Middle frontal gyrus (tissue), 1 donor: ENCODE data around the gene SEMA3E.
"Not testable (repeated sequence)": the region's sequence is repeated elsewhere in the genome, so short reads cannot be mapped to it uniquely, and the experiment has no call there.

Source experiments
- DNase-seq: peaks from one replicate; pipeline ENCODE4 v3.0.0-alpha.2; 2015; ENCODE audit warnings: low spot score; ENCODE audit errors: extremely low spot score

SEMA3E gene

DNA sequence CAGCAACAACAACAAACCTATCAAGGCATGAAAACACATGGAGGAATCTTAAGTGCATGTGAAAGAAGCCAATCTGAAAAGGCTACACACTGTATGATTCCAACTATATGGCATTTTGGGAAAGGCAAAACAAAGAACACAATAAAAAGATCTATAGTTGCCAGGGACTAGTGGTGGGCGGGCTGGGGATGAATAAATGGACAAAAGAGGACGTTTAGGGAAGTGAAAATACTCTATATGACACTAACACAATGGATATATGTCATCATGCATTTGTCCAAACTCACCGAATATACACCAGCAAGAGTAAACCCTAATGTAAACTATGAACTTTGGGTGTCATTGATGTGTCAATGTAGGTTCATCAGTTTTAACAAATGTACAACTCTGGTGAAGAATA is 89.1 kb downstream of the SEMA3E start:
- DNase-seq, result no peak

DNA sequence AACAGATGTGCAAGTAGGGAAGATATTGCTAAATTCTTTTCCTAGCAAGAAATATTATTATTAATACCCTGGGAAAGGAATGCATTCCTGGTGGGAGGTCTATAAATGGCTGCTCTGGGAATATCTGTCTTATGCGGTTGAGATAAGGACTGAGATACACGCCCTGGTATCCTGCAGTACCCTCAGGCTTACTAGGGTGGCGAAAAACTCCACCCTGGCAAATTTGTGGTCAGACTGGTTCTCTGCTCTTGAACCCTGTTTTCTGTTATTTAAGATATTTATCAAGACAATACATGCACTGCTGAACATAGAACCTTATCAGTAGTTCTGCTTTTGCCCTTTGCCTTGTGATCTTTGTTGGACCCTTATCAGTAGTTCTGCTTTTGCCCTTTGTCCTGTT is 96.4 kb downstream of the SEMA3E start:
- DNase-seq, result not testable (repeated sequence)

DNA sequence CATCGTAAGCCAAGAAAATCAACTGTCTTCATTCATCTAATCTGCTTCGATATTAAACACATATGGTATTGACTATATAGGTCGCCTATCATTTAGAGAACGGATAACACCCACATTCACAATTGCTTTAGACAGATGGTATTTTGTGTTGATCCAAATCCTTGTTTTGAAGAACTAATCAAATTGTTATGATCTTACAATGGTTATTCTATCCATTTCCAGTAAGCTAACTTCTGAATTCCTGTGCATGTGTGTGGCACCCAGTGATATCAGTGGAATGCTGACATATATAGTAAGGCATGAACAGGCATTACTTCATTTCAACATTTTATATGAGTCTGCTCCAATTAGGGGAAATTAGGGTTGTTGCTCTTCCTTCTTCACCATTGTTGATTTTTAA is 98.8 kb downstream of the SEMA3E start:
- no peak for DNase-seq

DNA sequence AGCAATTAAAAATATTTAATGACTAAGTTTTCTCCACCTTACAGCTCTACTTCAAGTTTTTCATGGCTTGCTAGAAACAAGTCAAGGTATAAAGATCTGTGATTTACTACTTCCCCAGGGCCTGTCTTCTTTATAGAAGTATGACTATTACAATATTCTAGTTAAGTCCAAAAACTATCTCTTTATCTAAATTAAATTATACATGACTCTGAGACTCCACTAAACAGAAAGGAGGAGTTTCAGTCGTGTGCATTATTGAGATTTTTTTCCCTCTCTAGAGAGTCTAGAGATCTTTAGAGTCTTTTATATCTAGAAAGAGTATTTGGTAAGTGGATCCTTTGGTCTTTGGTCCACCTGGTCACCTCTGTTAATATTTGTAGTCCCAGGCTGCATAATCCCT is 100.7 kb downstream of the SEMA3E start:
- no peak for DNase-seq

DNA sequence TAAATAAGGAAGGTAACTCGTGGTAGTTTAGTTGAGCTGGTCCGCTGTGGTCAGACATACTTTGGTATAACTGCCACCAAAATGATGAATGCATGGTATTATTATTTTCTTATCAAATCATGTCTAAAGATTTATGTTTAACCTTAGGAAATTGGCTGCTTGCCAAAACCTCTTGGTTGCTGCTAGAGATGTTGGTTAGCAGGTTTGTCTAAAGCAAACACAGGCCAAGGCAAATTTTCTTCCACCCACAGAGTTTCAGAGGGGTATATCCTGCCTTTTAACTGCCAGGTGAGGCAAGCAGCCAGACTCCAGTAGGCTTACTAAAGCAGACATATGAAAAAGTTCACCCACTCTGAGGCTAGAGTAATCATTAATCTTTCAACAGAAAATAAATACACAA is 101.4 kb downstream of the SEMA3E start:
- DNase-seq, result no peak

DNA sequence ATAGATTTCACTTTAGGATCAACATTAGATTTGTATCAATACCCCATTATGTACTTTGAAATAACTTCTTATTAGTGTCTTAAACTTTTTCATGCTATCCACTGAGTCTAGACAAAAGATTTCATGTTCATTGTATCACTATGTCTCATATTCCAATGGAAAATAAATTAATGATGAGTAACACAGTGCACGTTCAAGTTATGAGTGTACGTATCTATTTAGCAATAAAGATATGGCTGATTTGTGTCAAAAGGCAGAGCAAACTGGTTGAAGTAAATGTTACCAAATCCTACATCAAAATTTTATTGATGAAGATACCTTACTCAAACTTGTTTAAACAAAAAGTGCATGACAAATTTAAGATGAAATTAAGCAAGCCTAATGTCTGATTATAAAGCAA is 102.4 kb downstream of the SEMA3E start:
- no peak for DNase-seq

DNA sequence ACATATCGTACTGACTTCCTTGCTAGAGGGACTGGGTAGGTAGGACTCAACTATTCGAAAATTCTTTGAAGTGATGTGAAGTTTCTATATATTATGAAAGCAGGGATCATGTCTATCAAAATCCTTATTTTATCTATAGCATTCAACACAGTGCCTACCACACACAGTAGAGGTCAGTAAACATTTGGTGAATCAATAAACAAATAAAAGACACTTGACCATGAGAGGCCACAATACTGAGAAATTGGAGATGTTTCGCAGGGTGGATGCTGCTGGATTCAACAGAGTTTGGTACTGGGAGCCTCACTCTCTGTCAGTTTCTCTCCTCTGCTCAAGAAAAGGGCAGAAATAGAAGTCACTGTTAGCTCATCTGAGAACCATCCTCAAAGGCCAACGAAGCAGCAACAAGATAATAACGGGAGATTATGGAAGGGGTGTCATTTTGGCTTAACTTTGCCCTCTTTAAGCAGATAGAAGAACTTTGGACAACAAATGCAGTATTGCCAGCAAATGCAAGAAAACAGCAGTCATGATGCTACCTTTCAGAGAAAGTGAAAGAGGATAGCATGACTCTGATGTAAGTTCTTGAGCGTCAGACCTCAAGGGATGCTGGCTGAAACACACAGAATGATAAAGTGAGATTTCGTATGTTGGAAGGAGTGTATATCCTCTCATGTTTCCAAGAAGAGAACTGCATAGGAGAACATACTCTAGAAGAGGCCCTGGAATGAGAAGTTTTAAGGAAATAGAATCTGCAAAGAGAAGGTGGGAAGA is 107.6 kb downstream of the SEMA3E start:
- no peak for DNase-seq

DNA sequence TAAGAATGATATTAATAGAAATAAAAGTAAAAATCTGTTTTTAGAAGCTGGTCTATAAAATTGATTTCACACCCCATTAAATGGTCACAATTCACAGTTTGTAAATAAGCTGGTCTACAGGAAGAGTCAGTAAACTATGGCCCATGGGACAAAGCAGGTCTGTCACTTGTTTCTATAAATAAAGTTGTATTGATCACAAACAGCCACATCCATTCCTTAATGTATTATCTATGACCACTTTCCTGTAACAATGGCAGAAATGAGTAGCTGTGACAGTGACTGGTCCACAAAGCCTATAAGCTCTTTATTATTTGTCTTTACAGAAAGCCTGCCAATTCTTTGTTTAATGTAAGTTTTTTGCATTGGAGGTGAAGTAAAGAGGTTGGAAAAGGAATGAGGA is 114.5 kb downstream of the SEMA3E start:
- no peak for DNase-seq

DNA sequence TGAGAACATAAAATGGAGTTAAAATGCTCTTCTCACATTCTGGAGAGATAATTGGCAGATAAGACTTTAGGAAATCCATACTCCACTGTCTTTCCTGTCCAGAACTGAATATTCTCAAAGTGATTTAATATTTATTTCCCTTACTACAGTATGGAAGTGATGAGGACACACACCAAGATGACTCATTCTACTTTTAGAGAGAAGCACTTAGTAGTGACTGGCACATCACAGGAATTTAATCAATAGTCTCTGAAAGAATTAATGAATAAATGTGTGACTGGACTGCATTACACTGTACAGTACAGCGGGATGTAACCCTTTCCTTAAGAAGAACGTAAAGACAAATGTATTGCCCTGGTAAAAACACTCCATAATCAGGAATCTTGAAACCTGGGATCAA is 116.7 kb downstream of the SEMA3E start:
- no peak for DNase-seq

DNA sequence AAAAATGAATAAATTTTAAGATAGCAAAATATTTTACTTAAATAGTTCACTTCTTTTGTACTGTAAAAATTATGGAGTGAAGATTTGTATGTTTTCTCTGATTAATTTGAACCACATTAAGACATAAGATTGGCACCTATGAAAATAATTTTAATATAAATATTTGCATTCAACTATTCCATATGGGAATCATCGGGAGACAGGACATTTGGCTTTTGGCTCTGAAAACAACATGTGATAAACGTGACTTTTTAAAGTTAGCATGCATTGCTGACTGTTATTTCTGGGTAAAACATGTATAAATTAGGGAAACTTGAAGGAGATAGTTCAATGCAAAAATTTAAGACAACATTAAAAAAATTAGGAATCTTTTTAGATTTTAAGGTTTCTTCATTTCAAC is 117.2 kb downstream of the SEMA3E start:
- no peak for DNase-seq

DNA sequence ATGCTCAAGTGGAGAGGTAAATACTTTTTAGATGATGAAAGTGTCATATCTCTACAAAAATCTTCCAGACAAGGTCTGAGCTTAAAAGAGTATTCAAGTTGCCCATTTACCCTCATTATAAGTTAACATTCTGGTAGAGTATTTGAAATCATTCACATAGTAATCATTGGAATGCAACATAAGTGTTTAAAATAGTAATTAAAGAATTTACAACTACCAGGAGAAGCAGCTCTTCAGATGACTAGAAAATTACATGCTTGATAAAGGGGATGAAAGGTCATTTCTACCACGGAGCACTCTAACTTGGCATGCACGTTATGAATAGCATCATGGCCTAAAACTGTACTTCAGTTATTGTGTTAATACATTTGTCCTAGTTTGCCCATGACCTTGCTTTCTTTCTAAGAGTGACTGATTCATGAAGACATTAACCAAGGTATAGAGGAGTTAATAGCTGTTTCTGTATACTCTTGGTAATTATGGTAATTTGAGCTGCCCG is 120.0 kb downstream of the SEMA3E start:
- DNase-seq, result no peak

DNA sequence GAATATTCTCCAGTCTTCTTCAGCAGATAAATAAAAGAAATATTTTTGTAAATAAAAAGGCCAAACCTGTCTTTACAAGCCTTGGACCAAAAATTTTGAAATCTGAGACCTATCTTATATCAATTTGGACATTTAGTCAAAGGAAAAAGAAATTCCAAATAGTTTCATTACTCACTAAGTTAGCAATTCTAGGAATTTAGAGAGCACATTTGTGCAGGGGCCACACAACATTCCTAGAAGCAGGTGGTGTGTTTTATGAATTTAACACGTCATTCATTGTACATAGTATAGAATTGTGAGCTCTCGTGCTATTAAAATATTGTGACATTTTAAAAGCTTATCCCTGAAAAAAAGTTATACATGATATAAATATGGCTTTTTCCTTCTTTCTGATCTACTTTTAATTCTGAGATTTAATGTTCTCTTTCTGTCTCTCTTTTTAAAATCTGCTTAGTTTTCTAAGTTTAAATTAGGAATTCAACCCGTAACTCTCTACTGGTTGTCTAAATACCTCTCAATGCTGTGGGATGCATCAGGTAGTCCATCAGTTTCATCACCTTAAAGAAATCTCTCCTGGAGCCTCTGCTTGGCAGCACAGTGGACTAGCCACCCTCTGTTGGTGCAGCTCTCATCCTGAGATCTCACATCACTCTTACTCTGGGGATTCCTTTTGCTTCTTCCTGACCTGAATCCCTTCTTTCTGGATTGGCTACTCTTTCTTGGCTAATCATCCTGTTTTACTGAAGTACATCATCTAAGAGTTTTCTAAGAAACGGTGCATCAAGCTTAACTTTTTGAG is 124.5 kb downstream of the SEMA3E start:
- no peak for DNase-seq

DNA sequence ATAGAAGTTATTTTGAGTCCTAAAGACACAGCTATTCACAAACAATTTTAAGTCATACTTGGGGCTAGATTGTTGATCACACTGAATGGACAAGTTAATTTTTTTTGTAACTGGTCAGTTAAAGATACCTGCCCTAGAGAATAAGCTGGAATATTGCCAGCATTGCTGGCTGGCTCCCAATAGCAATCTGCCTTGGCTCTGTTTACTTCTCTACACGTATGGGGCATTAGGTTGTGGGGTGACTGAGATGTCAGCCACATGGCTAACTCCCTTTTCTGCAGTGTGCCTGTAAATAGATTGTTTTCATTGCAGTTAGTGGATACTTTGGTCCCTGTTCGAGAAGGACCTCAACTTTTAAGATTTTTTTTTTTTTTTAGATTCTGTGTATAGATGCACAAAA is 128.2 kb downstream of the SEMA3E start:
- DNase-seq, result no peak

DNA sequence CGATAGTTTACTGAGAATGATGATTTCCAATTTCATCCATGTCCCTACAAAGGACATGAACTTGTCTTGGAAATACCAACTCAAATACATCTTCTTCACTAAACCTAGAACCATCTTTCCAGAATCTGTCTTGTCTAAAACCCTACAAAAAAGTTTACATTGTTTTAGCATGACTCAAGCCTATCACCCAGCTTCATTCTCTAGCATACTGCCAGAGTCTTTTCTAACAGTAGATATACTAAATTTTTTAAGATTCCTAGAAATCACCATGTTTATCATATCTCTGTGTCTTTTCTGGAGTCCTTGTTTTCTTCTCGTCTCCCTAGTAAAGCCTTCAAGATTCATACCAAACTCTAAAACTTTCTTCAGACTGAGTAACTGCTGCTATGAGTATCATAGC is 129.7 kb downstream of the SEMA3E start:
- DNase-seq, result no peak

DNA sequence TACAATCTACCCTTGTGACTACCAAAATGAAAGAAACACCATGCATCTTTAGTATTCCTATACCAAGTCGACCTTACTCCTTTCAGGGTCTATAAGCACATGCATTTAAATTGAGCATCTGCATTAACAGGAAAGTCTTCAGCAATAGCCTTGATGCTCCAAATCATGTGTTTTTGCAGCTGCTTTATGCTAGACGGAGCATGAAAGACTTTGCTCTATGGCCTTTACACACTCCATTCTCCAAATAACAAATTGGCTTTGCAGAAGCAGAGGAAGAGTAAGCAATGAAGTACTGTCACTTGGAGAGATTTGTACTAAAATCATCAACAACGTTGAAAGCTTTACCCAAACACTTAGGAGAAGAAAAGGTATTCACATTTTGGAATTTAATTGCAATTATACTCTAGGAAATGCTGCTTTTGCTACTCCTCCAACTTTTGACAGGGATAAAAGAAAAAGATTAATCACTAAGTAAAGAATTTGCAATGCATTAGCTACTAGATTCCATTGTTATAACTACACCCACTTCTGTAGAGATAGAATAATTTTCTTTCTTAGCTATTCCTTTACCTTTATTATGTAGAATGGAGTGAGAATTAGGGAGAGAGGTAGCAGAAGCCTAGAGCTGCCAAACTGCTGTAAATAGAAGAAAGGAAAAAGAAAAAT is 131.8 kb downstream of the SEMA3E start:
- no peak for DNase-seq

DNA sequence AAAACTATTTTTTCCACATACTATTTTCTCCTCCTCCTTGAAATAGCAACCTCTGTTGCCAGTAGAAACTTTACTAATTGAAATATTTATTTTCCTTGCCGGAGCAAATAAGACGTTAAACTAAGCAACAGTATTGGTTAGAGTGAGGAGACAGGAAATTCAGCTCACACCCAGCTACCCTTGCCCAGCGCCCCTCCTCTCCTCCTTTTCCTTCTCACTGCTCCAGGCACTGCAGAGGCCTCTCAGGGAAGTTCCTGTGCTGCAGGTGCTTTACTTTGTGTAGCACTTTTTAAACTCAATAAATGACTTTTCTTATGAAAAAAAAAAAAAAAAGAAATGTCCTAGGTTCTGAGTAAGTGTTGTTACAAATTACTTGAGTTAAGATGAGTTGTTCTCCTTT is 134.0 kb downstream of the SEMA3E start:
- DNase-seq, result no peak

DNA sequence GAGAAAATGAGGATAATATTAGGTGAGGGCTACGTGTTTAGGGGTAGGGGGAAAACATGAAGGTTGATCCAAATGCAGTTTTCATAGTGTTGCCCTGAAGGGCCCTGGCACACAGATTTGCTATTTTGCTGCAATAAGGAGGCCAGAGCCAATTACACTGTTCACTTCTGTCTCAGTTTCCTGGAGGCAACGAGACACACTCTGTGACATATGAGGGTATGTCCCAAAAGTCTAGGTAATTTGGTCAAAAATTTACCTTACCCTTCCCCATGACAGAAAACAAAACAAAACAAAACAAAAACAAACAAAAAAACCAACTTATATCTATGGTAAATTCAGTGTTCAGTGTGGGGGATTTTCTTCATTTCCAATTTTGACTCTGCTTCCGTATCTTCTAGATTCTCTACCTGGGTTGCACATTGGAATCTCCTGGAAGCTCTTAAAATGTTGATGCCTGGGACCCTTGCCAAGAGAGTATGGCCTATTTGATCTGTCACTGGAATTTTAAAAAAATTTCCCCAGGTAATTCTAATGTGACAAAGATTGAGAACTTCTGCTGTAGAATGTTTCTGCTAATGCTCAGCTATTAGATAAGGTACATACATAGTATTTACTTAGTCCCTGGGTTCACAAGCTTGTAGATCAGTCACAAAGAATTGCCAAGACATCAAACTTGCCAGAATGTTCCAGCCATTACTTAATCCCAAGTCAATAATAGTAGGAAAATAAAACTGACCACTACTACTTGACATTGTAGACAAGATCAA is 139.5 kb downstream of the SEMA3E start:
- no peak for DNase-seq

DNA sequence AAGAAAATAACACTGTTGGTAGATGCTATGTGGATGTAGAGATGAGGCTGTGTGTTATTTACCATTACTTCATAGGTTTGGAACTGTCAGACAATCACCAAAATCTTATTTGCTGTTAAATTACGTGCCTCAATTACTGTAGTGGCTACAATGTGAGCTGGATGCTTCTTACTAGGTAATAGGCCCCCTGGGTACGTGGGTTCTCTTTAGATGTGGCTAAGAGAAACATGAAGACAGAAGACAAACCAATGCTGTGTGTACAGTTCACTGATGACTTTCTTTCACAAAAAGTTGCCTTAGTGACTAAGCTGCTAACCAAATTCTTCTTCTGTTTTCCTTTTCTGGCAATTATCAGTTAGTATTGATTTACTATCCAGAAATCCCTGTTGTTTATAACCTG is 144.6 kb downstream of the SEMA3E start:
- no peak for DNase-seq

DNA sequence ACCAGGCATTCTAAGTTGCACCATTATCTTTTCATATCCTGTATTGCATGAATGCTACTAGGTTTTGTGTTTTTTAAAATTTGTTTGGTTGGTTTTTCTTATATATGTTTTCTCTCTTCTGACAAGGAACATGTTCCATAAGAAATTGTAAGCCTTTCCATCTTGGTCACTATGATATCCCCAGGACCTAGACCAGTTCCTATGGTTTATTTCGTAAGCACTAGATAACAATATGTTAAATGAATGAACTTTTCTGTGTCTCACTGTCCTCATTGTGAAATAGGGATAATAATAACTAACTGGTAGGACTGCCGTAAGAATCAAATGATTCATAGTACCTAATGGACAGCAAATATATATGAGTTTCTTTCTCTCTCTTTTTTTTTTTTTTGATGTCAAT is 146.3 kb downstream of the SEMA3E start:
- no peak for DNase-seq

DNA sequence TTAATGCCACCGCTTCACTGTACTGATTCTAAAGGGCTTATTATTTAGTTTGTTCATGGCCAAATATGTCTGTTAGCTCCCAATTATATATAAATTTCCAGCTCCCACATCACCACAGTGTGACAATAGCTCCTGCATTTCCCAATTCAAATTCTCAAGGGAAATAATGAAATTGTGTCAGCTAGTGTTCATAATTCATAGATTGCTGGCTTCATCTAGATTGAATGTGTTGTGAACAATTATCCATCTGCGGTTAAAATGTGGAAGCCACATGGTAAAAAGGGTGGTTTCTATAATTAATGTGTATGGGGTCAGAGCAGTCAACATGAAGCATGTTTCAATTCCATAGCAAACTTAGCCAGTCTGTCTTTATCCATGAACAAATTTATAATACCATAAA is 154.3 kb downstream of the SEMA3E start:
- DNase-seq, result no peak

DNA sequence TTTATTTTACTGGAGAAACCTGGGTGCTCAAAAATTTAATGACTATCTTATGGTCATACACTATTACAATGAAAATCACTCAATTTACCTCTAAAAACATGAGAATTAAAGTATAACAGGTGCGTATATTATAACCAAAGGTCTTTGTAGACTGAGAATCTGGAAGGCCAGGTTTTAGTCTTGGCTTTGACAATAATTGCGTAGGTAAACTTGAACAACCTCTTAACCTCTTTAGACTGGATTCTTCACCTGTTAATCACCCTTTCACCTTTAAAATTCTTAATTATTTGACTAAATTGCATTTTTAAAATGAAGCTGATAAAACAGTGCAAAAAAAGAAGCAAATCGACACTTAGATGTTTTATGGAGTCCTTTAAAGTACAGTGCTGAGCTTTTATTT is 156.1 kb downstream of the SEMA3E start:
- no peak for DNase-seq
